Type B pancreatic cell (in vitro differentiated cells): ENCODE results near the gene B3GALT5. TPM values are rescaled to one million over a fixed set of nuclear protein-coding genes. Genes with fewer than 3 reads are reported as not detected.
A peak's percentile ranks its signal among the peaks of the same experiment; 100 is the strongest.

Source experiments
- DNase-seq: peaks from one replicate; pipeline ENCODE4 v3.0.0; 2021; ENCODE audit warnings: mixed read lengths; ENCODE audit not compliant: unreplicated experiment; ENCODE audit errors: extremely low spot score
- H3K27ac Mint-ChIP-seq: 2 replicates; pipeline ENCODE4 v1.8.0; 2021; ENCODE audit warnings: mild to moderate bottlenecking, mixed read lengths
- H3K27me3 Mint-ChIP-seq: 2 replicates; pipeline ENCODE4 v1.8.0; 2021; ENCODE audit warnings: mixed read lengths
- H3K36me3 Mint-ChIP-seq: 2 replicates; pipeline ENCODE4 v1.8.0; 2021; ENCODE audit warnings: mixed read lengths
- H3K4me1 Mint-ChIP-seq: one replicate; pipeline ENCODE4 v1.8.0; 2021; ENCODE audit warnings: mixed read lengths; ENCODE audit not compliant: unreplicated experiment
- H3K4me3 Mint-ChIP-seq: 2 replicates; pipeline ENCODE4 v1.8.0; 2021; ENCODE audit warnings: mild to moderate bottlenecking, mixed read lengths
- H3K9me3 Mint-ChIP-seq: 2 replicates; pipeline ENCODE4 v1.8.0; 2021; ENCODE audit warnings: mixed read lengths
- CTCF ChIP-seq: fragments of 200-600 bp; sonication (generic); conservative IDR thresholded peaks from 2 replicates; pipeline ENCODE4 v1.5.0; 2021; ENCODE audit warnings: antibody characterized with exemption, mild to moderate bottlenecking
- total RNA-seq: library from RNA; stranded (reverse); gene quantifications from 2 replicates; pipeline ENCODE4 v1.2.1, GENCODE V29; 2021; ENCODE audit warnings: low replicate concordance

Gene B3GALT5
- total RNA-seq, 1 donor from 2014 or later = 14.2 TPM

- H3K36me3 Mint-ChIP-seq = peaks cover 9% of the 10 kb centered on the region
- TF ChIP-seq CTCF = peak; percentile 50
- no peak for DNase-seq
- H3K27ac Mint-ChIP-seq = no peak overlapping the region
- H3K4me3 Mint-ChIP-seq = no peak overlapping the region
- no peaks in the 10 kb centered on the region for H3K27me3 Mint-ChIP-seq
- H3K9me3 Mint-ChIP-seq = peaks cover 24% of the 10 kb centered on the region
- no peaks in the 10 kb centered on the region for H3K4me1 Mint-ChIP-seq
Measured at GRCh38 chr21:39720126-39720778, 107.5 kb downstream of the B3GALT5 start.

- H3K4me1 Mint-ChIP-seq = peaks cover 3% of the 10 kb centered on the region
- no peaks in the 10 kb centered on the region for H3K27me3 Mint-ChIP-seq
- DNase-seq = no peak
- no peak for TF ChIP-seq CTCF
- peaks cover 9% of the 10 kb centered on the region for H3K36me3 Mint-ChIP-seq
- H3K4me3 Mint-ChIP-seq = no peak overlapping the region
- peaks cover 24% of the 10 kb centered on the region for H3K9me3 Mint-ChIP-seq
- H3K27ac Mint-ChIP-seq = no peak overlapping the region
Measured at GRCh38 chr21:39721885-39722284, 109.1 kb downstream of the B3GALT5 start.

Other genes with a start within 250 kb of the B3GALT5 start
- 1.9 and 2.6 TPM in 2 replicates for gene LCA5L, start 167.2 kb upstream of the B3GALT5 start, total RNA-seq
- 2.2 and 2.8 TPM in 2 replicates for gene SH3BGR, start 161.0 kb upstream of the B3GALT5 start, total RNA-seq
- gene IGSF5, start 132.2 kb downstream of the B3GALT5 start, total RNA-seq = 1.5 TPM in 2 replicates